Dedifferentiated amniotic fluid mesenchymal stem cell (primary cell): ENCODE results near the gene NPC1L1.
"Not testable (repeated sequence)": the region's sequence is repeated elsewhere in the genome, so short reads cannot be mapped to it uniquely, and the experiment has no call there.

ENCODE experiments used
- DNase-seq: peaks from one replicate; pipeline ENCODE4 v3.0.0-alpha.2; 2016; ENCODE audit errors: extremely low spot score

The NPC1L1 gene

DNA sequence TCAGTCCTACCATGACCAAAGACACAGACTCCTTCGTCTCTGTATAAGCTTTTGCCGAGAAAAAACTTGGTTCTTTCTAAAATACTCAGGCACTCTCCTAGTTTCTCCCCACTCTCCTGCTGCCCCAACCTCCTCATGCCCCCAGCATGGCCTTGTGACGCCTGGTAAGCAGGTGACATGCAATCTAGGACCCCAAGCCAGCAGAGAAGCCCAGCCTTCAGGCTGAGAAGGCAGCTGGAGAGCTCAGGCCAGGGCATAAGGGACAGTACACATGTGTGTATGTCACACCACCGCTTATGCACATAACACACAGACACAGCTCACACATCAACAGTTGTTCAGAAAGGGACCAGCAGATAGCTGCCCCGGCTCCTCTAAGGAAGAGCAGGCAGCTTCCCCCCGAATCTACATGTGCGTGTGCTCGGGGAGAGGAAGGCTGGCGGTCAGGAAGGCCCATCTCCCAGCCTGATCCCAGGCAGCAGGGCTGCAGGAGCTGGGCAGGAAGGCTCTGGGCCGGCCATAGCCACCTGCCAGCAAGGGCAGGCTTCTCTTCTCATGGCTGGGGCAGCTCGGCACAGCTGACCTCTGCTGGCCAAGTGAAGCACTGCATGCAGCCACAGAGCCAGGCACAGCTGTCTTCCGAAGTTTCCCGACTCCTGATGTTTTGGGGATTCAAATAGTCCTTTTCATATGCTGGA lies 24.1 kb upstream of the NPC1L1 start:
- peak; percentile 26 for DNase-seq

DNA sequence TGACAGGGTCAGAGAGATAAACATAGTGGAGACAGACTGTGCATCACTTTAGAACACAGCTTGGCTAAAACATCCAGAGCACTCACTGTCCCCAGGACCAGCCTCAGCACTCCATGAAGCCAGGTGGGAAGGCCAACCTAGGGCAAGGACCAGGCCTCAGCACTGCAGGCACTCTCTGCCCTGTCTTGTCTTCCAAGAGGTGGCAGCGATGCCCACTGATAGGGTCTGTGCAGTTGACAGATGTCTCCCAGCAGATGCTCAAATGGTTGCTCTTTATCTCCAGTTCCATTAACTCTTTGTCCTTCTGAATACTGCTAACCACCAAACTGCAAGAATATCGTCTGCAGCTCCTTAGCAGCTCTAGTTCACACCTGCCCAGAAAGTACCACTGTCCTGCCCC lies 23.5 kb upstream of the NPC1L1 start:
- no peak for DNase-seq

DNA sequence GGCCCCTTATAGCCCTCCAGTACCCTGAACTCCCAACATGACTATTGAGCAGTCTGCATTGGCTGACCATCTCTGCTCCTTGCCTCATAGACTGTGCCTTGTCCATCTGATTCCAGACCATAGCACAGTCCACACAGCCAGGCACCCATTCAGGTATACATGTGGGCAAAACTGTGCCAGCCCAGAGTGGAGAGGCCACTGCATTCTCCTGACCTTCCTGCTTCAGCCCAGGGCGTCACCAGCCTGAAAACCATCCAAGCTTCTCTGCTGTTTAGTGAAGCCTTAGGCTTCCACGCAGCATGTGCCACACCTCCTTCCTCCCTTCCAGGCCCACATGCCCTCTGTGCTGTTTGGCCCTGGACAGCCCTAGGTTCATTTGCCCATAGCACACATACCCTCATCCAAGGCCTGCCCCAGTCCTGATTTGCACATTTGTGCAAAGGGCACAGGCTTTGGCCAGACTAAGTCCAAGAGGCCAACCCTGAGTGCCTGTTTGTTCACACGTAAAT lies 22.1 kb upstream of the NPC1L1 start:
- no peak for DNase-seq

DNA sequence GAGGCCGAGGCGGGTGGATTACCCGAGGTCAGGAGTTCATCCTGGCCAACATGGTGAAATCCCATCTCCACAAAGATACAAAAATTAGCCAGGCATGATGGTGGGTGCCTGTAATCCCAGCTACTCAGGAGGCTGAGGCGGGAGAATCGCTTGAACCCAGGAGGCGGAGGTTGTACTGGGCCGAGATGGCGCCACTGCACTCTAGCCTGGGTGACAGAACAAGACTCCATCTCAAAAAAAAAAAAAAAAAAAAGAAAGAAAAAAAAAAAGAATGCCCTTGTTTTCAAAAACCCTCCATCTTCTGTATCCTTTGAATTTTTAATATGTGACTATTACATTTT lies 21.5 kb upstream of the NPC1L1 start:
- not testable (repeated sequence) for DNase-seq

DNA sequence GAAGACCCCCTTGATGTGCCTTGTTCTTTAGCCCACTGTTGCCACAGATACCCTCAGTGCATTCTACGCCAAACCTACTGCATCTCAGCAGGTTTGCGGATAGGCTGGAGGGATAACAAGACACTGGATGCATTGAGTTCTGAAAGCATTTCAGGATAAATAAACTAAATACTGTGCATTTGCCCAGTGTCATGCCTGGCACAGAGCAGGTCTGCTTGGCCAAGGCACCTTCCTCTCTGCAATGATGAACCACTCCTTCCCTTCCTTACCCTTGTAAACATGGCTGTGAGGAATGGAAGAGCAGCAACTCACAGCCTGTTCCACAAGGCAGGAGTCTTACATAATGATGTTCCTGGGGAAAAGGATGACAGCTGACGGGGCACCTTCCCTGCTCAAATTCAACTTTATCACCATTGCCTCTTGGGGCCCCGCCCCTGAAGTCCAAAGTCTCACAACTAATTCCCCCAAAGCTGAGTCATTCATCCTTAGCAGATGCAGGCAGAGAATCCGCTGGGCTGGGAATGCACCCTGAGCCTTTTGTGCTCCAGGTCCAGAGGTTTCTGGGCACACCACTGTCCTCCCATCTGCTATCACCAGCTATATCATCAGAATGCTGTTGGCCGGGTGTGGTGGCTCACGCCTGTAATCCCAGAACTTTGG lies 21.0 kb upstream of the NPC1L1 start:
- peak; percentile 16 for DNase-seq

DNA sequence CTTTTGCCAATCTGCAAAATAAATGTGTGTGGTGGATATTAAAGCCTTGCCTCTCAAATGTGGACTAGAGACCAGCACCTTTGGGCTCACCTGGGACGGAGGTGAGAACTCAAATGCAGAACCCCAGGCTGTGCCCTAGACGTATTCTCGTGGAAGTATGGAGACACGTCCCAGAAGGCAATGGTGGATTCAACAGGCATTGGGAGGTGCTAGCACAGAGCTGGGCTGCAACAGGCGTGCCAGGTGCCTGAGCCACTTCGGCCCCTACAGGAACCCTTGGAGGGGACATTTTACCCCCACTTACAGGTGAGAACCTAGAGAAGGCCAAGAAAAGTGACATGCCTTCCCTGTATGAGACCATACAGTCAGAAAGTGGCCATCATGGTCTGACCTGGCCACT lies 20.4 kb upstream of the NPC1L1 start:
- no peak for DNase-seq

DNA sequence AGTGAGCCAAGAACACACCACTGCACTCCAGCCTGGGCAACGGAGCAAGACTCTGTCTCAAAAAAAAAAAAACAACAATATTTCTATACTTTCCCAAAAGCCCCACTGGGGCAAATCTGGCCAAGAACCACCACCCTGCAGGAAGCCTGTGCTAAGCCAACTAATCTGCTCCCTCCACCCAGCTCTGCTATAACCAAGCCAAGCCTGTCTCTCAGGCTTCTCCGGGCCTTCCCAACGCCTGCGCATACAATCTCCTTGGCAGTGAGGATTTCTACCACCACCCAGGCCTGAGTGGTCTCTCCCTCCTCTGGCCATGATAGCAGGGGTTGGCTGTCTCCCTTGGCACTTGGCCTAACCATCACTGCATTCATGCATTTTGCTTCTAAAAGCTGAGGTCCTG lies 18.4 kb upstream of the NPC1L1 start:
- no peak for DNase-seq

DNA sequence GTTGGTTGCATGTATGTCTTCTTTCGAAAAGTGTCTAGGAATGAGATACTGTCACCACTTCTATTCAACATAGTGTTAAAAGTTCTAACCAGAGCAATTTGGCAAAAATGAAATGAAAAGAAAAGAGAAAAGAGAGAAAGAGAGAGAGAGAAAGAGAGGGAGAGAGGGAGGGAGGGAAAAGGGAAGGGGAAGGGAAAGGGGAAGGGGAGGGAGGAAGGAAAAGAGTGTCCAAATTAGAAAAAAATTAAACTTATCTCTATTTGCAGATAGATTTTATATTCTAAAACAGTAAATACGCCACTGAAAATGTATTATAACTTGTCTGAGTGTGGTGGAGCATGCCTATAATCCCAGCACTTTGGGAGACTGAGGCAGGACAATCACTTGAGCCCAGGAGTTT lies 16.4 kb upstream of the NPC1L1 start:
- no peak for DNase-seq

DNA sequence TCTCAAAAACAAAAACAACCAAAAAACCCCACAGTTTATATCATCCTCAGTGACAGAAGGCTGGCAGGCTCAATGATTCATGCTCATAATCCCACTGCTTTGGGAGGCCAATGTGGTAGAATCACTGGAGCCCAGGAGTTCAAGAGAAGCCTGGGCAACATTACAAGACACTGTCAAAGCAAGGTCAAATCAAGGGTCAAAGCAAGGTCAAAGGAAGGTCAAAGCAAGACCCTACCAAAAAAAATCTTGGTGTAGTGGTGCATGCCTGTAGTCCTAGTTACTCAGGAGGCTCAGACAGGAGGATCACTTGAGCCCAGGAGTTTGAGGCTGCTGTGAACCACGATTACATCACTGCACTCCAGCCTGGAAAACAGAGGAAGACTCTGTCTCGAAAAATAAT lies 14.2 kb upstream of the NPC1L1 start:
- no peak for DNase-seq

DNA sequence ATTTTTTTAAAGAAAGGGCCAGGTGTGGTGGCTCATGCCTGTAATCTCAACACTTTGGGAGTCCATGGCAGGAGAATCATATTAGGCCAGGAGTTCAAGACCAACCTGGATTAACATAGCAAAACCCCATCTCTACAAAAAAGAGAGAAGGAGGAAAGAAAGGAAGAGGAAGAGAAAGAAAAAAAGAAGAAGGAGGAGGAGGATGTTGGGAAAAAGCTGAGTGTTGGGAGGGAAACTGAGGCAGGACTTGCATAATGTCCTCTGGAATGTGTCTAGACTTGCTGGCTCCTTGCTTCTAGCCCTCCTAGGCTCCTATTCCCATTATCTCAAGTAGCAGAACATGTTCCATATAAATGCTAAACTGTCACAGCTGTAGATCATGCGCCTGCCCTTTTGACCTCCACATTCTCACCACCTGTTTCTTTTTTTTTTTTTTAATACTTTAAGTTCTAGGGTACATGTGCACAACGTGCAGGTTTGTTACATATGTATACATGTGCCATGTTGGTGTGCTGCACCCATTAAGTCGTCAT lies 11.4 kb upstream of the NPC1L1 start:
- not testable (repeated sequence) for DNase-seq

DNA sequence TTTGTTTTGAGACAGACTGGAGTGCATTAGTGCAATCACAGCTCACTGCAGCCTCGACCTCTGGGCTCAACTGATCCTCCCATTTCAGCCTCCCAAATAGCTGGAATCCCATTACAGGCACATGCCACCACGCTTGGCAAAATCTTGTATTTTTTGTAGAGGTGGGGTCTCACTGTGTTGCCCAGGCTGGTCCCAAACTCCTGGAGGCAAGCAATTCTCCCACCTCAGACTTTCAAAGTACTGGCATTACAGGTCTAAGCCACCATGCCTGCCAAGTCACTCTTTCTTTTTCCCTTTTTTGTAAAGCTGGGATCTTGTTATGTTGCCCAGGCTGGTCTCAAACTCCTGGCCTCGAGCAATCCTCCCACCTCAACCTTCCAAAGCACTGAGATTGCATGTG lies 8.3 kb upstream of the NPC1L1 start:
- DNase-seq: no peak

DNA sequence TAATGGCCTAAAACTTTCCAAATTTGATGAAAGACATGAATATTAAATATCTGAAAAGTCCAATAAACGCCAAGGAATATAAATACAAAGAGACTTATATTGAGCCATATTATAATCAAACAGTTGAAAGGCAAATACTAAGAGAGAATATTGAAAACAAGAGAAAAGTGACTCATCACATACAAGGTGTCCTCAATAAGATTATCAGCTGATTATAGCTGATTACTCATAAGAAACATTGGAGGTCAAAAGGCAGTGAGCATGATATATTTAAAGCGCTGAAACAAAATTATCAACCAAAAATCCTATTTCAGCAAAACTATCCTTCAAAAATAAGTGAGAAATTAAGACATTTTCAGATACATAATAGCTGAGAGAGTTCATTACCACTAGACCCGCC lies 7.8 kb upstream of the NPC1L1 start:
- DNase-seq: no peak

DNA sequence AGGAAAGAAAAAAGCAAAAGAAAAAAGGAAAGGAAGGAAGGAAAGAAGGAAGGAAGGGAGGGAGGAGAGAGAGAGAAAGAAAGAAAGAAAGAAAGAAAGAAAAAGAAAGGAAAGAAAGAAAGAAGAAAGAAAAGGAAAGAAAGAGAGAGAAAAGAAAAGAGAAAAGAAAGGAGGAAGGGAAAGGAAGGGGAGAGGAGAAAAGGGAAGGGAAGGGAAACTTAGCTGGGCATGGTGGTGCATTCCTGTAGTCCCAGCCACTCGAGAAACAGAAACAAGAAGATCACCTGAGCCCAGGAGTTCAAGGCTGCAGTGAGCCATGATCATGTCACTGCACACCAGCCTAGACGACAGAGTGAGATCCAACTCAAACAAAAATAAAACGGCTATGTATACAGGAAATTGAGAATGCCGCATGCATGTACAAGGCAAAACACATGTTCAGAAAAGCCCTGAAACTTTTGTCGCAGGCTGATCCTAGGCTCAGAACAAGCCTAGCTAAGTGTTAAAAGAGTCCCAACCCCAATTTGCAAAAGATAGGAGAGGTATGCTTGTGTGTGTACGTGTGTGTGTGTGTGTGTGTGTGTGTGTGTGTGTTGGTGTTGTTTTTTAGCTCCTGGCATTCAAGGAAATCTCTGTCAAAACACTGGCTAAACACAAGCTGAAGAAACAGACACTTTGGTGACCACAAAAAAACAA lies 6.6 kb upstream of the NPC1L1 start:
- DNase-seq: no peak

DNA sequence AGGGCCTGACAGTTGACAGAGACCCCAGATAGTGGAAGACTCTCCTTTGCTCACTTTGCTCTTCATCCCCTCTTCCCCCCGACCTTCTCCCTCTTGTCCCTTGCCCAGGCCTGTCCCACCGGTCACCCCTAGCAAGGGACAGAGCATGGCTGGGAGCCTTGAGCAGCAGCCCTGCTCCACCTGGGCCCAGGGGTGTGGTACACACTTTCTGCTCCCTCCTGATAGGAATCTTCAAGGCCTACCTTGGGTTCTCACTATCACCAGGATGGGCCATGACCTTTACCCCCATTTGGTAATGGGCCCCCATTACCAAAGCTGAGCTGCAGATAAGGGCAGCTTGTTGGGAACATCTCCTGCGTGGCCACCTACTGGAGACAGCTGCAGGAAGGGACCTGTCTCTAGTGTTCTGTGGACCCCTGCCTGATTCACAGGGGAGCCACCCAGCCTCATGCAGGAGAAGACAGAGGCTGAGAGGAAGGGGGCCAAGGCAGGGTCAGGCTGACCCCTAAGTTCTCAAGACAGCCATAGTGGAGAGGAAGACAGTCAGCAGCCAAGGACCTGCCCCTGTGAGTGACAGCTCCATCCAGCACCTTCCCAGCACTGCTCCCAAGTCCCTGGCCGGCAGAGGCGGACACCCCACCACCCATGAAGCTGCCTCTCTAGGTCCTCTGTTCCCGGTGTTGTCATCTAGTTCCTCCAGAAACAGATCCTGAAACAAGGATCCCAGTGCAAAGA lies 913 bp upstream of the NPC1L1 start:
- no peak for DNase-seq

DNA sequence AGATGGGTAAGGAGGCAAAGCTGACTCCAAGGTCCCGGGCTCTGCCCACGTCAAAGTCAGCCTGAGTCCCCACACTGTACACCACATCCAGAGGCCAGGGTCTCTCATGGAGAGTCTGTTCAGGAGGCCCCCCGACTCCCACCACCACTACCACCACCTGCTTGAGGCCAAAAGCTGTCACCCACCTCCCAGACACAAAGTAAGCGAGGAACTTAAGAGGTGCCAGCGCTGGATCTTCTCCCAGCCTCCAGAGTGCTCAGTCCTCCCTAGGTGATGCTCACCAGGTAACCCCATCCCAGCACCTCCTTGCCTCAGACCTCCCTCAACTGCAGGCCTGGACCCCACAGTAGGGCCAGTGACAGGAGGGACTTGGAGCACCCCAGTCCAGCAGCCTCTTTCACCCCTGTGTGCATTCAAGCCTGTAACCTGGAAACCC lies 520 bp downstream of the NPC1L1 start:
- no peak for DNase-seq

DNA sequence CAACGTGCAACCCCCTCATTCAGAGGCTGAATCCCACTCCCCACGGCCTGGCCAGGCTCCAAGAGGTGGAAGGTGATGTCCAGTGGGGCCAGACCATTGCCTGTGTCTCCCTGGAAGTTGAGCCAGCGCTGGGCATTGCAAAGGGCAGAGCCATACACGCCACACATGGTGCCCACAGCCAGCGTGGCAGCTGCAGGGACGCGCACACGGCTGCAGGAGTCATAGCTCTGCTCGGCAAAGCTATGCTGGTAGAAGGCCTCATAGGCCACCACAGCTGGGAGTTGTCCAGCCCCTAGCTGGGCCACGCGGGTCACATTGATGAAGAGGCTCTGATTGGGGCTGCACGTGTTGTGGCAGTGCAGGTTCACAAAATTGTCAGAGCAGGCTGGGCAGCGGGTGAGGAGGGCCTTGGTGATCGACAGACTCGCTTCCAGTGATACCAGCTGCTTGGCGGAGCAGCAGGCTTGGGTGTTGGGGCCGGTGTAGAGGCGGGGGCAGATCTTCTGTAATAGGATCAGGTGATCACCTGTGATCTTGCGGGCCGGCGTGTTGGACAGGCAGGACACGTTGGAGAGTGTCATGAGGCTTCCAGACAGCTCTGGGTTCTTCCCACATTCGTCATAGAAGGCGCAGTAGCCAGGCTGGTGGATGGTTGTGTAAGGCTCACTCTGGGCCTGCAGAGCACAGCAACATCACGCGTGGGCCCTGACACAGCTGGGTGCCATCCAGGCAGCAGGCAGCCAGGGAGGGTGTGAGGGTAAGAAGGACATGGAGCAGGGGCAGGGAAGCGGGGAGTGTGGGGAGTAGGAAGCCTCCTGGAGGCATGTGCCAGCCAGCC lies 1.2 kb downstream of the NPC1L1 start:
- DNase-seq: no peak

DNA sequence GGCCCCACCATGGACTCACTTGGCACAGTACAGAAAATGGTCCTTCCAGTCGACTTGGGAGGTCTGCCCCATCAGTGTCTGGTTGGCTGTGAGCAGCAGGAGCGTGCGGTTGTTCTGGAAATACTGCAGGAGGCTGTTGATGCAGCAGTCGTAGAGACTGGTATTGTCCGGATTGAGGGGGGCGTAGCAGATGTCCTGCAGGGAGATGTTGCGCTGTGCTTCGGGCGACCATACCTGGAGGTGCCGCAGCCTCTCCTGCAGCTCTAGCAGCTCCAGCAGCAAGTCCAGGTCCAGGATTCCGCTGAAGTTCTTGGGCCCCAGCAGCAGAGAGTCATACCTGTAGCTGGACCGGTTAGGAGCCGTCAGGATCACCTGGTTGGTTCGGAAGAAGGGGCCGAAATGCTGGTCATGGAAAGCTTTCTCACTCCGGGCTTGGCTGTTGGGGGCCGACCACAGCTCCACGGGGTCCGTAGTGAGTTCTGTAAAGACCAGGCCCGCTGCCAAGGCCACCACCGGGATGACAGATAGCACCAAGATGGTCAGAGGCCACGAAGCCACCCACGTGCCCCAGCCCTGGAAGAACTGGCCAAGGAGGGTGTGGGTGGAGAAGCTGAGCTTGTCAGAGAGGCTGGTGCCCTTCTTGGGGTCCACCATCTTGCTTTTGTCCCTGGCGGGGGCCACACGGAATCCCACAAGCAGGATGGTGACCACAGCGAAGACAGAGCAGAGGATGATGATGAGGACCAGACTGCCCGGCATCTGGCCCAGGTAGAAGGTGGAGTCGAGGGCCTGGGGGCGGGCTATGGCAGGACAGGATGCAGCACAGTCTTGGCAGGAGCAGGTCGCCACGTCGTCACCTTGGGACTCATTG lies 2.1 kb downstream of the NPC1L1 start:
- no peak for DNase-seq

DNA sequence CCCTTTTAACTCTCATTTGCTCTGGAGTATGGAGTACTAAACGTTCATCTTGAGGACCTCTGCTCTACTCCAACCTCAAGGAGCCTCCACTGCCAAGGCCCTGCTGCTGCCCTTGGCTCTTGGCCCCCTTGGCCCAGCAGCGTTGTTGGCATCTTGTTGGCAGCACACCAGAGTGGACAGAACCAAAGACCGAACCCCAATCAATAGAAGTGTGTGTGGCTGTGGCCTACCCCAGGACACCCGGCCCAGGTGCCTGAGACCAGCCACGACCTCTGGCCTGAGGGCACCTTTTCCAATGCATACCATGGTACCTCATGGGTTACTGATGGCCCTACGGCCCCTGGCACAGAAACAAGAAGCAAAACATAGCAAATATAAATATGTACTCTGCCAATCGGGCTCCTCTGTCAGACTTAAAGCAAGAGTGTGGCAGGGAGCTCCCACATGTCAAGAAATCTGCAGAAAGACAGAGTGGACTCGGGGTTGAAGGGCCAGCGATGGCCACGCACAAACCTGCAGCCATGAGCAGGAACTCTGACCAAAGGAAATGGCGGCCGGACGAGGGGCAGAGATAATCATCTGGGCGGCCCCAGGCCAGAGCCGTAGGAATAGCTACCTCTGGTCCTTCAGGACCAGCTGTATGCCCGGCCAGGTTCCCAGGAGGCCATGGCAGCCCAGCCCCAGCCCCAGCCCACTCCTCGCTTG lies 2.9 kb downstream of the NPC1L1 start:
- no peak for DNase-seq

DNA sequence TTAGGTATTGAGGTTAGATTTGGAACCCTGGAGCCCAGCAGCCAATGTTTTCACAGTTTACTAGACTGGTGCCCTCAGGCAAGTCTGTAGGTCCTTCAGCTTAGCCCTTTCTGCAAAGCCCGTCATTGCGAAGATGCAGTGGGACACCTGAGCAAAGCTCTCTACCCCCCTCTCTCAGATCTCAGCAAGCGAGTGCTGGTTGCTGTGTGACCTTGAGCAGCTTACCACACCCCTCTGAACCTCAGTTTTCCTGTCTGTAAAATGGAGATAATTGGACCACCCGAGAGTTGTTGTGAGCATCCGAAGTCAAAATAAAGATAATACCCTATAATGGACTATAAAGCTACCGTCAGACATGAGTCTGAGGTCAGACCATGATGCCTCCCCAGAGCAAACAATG lies 3.7 kb downstream of the NPC1L1 start:
- DNase-seq: no peak

DNA sequence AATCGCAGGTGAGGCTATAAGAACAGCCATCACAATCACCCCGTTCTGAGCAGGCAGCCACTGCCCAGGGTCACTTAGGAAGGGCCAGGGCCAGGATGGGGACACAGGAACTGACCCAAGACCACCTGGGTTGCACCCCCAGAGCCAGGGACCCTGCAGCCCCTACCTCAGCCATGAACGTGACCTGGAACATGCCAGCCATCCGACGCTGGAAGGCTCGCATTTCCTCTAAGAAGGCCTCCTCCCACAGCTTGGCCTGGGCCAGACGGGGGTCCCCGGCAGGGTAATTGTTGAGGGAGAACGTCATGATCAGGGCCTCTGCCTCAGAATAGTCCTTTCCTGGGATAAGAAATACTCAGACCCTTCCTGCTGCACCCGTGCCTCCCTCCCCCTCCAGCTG lies 5.0 kb downstream of the NPC1L1 start:
- DNase-seq: no peak
